GM19035 (cell line): ENCODE results near the gene DAAM1.

Experiments
- ATAC-seq: cut with Tn5 transposase; IDR thresholded peaks from one replicate; pipeline ENCODE4 v1.9.1; 2021; ENCODE audit not compliant: unreplicated experiment

Gene DAAM1

GRCh38 chr14:59188461-59189090 is at the start of gene DAAM1:
Gene DAAM1, plus strand, starts transcription at chr14:59188667. Its CDS starts 74,811 bp downstream, at chr14:59263478.
- ATAC-seq, result peak; percentile 88

GRCh38 chr14:59139324-59139723 is 49.1 kb upstream of the DAAM1 start:
- no peak for ATAC-seq

DNA sequence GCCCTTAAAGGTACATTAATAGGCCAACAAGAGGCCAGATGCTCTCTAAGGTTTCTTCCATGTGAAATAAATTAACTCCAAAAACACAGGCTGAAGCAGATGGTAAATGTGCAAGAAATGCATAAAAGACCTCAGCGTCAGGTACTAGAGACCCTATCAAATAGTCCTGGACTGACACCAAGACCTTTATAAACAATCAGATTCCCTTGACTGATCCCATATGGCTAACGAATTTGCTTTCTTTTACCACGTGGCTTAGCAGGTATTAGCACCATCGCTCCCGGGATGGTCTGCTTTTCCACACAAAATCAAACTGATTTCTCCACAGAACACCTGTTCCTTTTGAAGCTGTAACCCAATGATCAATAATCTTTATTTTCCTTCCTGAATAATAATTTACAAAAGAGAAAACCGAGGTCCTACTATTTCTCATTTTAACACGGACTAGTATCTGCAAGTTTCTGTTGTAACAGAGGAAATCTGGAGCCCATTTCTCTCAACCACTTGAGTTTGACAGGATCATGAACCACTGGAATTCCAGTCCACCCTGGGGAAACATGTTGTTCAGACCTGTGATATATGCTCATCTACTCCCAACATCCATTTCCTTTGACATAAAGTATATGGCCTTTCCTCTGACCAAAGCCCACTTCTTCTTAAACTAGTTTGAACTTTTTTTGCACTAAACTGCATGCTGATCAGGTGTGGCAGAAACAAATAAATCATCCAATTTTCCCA is 48.2 kb upstream of the DAAM1 start:
- no peak for ATAC-seq

DNA sequence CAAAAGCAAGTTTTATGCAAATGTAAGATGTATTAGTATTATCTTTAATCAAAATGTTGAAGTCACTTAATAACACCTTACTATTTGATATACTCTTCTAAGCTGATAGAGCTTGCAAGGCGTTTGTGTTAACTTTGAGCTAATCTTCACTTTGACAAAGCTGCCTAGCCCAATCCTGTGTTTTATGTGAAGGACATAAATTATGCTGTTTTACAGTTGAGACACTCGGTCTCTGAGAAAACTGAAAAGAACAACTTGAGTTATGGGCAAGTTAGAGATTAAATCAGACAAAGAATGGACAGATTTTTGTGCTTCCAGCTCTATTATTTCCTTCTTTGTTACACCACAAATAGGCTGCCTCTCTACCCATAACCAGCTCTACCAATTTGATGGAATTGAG is 42.0 kb upstream of the DAAM1 start:
- no peak for ATAC-seq

GRCh38 chr14:59147007-59147406 is 41.5 kb upstream of the DAAM1 start:
- ATAC-seq, result no peak

DNA sequence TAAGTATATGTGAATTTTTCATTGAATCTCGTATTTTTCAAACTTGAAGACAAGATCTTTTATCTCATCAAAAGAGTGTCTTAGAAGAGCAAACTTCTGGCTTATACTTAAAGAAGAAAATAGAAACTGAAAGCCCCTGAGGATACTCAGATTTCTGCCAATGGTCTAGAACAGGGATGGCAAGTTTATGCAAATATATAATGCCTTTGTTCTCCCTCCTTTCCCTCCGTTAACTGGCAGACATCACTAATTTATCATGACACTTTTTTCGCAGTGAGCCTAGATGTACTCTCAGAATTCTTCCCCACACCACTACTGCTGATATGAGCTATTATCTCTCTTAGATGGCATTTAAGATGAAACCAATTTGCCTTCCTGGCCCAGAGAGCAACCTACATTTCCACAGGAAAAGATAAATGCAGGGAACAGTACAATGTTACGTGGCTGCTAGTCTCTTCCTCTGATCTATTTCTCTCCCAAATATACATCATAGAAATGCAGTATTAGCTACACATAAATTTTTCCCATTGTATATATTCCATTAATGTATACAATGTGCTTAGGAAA is 40.0 kb upstream of the DAAM1 start:
- no peak for ATAC-seq

GRCh38 chr14:59150990-59151389 is 37.5 kb upstream of the DAAM1 start:
- peak; percentile 55 for ATAC-seq

DNA sequence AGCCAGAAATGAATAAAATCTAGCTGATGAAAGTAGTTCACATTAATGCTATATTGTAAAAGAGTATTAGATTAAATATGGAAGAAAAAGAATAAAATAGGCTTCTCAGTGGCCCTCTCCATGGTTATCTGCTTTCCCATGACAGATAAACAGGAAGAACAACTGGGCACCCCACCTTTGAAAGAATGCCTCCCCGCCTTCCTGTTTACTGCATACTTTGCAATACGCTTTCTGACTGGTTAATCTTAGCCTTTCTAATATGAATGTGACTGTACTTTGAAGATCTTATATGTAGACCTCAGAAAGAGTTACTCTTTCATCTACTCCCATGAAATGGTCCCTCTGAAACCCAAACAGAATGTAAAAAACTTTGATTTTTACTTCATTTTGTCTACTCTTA is 34.1 kb upstream of the DAAM1 start:
- ATAC-seq, result no peak

DNA sequence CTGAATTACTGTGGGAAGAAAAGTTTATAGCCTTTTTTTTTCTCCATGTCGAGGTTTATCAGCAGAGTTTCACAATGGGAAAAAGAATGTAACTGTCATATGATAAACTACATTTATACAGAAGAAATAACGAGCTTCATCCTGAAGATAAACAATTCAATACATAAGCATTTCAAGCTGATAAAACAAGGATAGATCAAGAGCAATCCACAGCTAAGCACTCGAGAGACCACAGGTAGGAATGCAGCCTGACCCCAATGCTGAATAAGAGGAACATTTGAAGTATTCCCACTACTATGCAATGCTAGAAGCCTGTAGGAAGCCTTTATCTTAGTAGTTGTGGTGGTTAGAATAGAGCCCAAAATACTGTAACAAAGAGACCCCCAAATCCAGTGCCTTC is 32.6 kb upstream of the DAAM1 start:
- no peak for ATAC-seq

- ATAC-seq, result no peak
Observed at GRCh38 chr14:59159169-59159568, 29.3 kb upstream of the DAAM1 start.

GRCh38 chr14:59160506-59160905 is 28.0 kb upstream of the DAAM1 start:
- no peak for ATAC-seq

DNA sequence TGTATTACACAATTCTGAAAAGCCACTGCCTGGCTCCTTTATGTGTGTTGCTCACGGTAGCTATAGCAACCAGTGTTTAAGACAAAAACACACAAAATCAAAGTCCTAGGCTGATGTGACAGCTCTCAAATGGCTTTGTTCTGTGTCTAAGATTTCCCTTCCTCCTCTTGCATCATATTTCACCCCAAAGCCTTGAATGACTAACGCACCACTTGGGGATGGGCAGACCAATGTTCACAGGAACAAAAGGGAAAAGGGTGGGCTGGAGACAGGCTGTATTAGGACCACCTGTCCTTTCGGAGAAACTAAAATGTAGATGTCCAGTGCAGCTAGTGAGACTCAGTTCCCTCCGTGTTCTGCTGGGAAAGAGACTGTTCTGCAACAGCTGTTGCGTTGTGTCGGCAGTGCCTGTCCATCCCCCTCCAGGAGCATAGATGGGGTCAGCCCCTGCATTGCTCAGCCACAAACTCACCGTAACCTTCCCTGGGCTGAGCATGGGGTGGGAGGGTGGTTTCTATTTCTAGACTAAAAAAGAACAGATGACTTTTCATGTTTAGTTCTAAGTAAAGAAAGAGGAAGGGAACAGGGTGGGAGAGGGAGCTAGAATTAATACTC is 26.8 kb upstream of the DAAM1 start:
- ATAC-seq, result no peak

DNA sequence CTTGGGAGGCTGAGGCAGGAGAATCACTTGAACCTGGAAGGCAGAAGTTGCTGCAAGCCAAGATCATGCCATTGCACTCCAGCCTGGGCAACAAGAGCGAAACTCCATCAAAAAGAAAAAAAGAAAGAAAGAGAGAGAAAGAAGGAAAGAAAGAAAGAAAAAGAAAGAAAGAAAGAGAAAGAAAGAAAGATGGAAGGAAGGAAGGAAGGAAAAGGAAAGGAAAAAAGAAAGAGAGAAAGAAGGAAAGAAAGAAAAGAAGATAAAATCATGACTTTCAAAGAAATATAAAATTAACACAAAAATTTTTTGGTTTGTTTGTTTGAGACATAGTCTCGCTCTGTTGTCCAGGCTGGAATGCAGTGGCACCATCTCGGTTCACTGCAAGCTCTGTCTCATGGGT is 22.2 kb upstream of the DAAM1 start:
- no peak for ATAC-seq

DNA sequence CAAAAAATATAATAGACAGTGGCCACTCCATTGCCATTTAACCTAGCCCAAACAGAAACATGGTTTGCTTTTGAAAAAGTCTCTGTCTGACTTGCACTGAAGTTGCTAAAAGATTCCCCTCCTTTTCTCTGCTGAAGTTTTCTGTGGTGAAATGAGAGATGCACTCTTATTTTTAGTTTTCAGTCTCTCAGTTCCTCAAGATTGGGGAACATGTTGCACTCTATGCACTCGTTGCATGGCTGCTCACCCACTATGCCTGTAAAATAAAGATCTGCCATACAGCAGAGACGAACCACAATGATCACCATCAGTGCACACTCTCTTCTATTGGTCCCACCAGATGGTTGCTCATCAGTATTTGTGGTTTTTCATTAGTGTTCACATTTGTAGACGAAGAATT is 13.1 kb upstream of the DAAM1 start:
- peak; percentile 95 for ATAC-seq

DNA sequence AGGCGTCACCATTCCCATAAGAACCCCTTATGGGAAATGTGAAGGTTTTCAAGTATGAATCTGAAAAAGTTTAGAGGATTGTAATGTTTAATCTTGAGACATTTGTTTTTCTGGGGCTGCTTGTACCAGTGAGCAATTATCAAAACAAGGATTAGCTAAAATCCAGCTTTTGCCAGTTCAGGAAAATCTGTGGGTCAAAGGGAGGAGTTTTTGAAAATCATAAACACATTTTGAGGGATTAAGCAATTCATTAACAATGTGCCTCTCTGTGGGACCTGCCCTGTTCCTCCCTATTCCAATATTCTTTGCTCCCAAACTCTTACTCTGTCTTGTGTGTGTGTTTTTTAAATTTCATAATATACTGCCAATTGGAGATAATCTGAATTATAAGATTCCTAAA is 11.7 kb upstream of the DAAM1 start:
- no peak for ATAC-seq

DNA sequence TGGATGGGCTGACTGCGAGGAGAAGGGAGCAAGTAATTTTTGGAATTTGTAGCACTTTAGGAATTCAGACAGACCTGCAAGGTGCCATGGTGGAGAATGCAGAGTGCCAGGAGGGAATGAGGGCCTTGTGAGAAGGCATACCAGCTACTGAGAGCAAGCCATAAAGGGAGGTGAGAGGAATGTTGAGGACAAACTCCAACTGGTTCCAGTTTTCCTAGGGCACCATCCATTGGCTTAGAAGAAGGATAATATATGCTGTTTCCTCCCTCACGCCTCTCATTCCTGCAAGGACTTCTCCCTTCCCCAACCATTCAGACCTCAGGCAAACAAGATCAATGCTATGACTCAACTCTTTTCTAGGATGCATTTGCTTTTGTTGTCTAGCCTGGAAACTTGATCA is 11.2 kb upstream of the DAAM1 start:
- ATAC-seq, result no peak

DNA sequence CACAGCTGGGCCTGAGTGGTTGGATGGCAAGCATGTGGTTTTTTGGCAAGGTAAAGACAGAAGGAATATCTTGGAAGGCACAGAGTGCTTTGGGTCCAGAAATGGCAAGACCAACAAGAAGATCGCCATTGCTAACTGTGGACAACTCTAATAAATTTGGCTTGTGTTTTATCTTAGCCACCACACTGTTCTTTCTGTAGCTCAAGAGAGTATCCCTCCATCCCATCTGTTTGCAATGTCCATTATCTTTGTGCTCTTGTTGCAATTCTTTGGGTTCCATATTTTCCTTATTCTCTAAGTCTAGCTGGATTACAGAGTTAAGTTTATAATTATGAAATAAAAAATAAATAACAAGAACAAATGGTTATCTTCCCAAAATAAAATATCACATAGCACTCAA is 6.7 kb upstream of the DAAM1 start:
- ATAC-seq, result no peak

DNA sequence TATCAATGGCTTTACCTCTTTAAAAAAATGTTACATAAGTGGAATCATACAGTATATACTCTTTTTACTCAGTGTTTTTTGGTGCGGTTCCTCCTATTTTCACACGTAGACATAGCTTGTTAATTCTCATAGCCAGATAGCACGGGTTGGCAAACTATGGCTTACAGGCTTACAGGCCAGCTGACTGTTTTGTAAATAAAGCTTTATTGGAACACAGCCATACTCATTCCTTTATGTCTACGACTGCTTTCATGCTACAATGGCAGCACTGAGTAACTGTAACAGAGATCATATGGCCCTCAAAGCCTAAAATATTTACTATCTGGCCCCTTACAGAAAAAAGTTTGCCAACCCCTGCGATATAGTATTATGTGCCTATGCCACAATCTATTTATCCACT is 5.8 kb upstream of the DAAM1 start:
- ATAC-seq, result no peak

- ATAC-seq, result no peak
Observed at GRCh38 chr14:59183150-59183549, 5.3 kb upstream of the DAAM1 start.

GRCh38 chr14:59184396-59184795 is 4.1 kb upstream of the DAAM1 start:
- ATAC-seq, result no peak

DNA sequence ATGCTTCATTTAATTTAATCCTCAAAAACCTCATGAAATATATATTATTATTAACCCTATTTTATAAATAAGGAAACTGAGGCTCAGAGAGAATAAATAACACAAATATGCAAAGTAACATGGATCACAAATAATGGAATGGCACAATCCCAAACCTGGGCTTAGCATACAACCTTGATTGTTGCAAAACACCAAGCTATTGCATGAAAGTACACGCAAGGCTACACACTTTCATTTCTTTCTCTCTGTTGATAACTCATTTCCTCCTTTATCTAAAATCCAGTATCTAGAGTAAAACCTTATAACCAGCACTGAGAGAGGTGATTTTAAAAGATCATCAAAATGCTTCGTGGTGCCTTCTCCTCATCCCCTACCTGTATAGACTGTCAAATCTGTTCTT is 2.8 kb upstream of the DAAM1 start:
- ATAC-seq, result no peak

DNA sequence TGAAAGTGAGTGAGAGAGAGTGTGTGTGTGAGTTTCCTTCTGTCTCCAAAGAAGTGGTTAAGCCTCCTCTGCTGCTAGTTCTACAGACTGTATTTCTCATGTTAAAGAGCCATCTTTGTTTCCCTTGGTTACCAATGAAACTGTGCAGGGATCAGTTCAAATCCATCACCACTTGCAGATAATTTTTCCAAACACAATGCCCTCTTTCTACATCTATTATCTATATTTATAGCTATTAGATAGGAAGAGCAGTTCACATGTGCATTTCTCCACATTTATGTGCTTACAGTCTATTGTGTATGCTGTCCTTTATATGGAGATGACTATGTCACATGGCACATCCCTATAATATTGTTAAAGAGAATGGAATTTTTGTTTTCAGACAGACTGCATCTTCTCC is 2.2 kb upstream of the DAAM1 start:
- ATAC-seq, result no peak
